Astrocyte of the spinal cord (primary cell): ENCODE data around the gene BRF1.

Experiments used
- DNase-seq: peaks from one replicate; pipeline ENCODE4 v3.0.0; 2011; ENCODE audit warnings: low read depth, low spot score
- H3K4me3 ChIP-seq: 2 replicates; pipeline ENCODE4 v1.5.1; 2011; ENCODE audit warnings: low read depth, mild to moderate bottlenecking, low read length, moderate library complexity
- in situ Hi-C: cut with HindIII; loops from 2 replicates; pipeline ENCODE4 v1.10.0; 2017; ENCODE audit warnings: low sequenced_read_pairs
- TF ChIP-seq, protein P1 (sequence below): IDR thresholded peaks from 2 replicates; pipeline ENCODE4 v1.5.1; 2012; ENCODE audit warnings: low read depth, mild to moderate bottlenecking, low read length, inconsistent platforms

The BRF1 gene

DNA sequence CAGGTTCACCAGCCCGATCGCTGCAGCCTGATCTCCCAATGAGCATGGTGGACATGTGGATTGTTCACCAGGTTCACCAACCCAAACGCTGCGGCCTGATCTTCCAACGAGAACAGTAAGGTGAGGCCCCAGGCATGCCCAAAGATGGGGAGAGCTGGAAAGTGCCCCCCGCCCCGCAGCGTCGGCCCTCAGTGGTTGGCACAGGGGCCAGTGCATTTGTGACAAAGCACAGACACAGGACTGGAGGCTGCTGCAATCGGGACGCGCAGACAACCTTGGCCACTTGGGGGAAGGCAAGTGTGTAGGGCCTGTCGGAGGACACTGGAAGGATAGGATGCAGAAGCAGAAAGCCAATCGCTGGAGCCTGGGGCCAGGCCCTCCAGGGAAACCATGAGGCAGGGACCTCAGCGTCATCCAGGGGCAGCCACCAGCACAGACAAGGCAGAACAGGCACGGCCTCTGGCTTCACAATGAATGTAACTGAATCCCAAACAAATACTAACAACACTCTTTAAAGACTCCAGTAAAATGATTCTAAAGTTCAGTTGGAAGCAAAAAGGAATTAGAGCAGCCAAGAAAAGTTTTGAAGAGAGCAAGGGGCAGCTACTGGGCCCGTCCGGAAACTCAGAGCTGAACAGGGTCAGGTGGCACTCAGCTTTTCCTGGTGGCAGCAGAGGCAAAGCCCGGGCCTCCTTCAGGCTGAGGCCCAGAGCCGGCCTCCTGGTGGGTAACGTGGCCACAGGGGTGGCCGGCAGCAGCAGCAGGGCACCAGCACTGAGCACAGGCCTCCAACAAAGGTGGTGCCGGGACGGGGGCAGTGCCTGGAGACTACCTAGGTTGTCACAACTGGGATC is 13.3 kb downstream of the BRF1 start:
- no peak for DNase-seq
- in situ Hi-C loops, result no loop called here
- no peak overlapping the region for H3K4me3 ChIP-seq
- TF ChIP-seq, protein P1, sequence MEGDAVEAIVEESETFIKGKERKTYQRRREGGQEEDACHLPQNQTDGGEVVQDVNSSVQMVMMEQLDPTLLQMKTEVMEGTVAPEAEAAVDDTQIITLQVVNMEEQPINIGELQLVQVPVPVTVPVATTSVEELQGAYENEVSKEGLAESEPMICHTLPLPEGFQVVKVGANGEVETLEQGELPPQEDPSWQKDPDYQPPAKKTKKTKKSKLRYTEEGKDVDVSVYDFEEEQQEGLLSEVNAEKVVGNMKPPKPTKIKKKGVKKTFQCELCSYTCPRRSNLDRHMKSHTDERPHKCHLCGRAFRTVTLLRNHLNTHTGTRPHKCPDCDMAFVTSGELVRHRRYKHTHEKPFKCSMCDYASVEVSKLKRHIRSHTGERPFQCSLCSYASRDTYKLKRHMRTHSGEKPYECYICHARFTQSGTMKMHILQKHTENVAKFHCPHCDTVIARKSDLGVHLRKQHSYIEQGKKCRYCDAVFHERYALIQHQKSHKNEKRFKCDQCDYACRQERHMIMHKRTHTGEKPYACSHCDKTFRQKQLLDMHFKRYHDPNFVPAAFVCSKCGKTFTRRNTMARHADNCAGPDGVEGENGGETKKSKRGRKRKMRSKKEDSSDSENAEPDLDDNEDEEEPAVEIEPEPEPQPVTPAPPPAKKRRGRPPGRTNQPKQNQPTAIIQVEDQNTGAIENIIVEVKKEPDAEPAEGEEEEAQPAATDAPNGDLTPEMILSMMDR, result no peak

DNA sequence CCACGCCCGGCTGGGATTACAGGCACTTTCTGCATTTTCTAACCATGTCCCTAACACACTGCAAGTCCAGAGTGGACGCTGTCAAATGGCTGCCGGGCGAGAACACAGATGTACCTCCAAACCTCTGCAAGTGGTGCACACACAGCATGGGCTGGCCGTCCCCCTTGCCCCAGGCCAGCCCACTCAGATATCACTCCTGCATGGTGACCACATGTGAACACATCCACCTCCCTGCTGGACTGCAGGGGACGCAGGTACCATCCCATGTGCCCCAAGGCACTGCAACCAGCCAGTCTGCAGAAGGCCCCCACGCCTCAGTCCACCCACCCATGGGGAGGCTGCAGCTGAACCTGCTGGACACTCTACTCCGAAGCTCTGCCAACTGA is 14.0 kb downstream of the BRF1 start:
- TF ChIP-seq, protein P1, result no peak
- DNase-seq, result no peak
- in situ Hi-C loops, result no loop called here
- no peak overlapping the region for H3K4me3 ChIP-seq

DNA sequence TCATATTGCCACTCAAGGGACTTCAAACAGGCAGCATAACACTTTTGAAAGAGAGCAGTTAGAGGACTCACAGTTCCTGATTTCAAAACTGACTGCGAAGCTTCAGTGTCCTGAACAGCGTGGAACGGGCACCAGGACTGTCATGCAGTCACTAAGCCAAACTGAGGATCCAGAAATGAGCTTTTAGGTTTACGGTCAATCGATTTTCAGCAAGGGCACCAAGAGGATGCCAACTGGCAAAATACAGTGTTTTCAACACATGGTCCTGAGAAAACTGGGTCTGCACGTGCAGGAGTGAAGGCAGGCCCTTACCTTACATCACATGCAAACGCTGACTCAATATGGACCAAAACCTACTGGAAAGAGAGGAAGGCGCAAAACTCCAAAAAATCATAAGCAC is 15.6 kb downstream of the BRF1 start:
- in situ Hi-C loops, result no loop called here
- H3K4me3 ChIP-seq, result no peak overlapping the region
- no peak for DNase-seq
- TF ChIP-seq, protein P1, result no peak

DNA sequence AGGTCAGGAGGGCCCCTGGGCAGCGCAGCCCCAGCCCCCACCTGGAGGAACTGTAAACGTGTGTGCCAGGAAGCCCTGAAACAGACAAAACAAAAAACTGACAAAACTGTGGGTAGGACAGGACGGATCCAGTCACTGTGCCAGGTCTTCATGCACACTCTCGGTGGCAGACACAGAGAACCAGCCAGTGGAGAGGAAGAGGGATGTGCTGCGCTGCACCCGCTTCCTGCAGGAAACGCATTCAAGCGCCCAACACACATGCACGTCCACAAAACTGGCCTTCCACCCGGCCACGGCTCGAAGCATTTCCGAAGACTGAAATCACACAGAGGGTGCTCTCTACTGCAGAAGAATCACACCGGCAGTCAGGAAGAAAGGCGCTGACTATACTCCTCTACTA is 16.9 kb downstream of the BRF1 start:
- TF ChIP-seq, protein P1, result no peak
- DNase-seq, result no peak
- in situ Hi-C loops, result no loop called here
- no peak overlapping the region for H3K4me3 ChIP-seq

DNA sequence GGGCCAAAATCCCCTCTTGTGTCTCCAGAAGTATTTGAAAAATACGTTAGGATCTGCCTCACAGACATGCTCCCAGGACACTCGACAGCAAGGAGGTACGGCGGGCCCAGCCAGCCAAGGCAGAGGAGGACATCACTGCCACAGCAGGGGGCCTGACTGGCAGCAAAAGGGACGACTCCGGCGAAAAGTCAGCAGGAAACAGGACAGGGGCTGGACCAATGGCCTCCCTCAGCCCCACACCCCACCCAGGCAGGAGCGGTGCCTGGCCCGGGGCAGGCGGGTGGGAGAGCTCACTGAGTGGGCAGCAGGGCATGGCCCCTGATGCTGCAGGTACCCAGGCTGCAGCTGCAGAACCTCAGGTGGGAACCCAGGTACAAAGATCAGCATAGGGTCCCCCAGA is 17.8 kb downstream of the BRF1 start:
- in situ Hi-C loops, result no loop called here
- no peak overlapping the region for H3K4me3 ChIP-seq
- no peak for DNase-seq
- TF ChIP-seq, protein P1, result no peak

DNA sequence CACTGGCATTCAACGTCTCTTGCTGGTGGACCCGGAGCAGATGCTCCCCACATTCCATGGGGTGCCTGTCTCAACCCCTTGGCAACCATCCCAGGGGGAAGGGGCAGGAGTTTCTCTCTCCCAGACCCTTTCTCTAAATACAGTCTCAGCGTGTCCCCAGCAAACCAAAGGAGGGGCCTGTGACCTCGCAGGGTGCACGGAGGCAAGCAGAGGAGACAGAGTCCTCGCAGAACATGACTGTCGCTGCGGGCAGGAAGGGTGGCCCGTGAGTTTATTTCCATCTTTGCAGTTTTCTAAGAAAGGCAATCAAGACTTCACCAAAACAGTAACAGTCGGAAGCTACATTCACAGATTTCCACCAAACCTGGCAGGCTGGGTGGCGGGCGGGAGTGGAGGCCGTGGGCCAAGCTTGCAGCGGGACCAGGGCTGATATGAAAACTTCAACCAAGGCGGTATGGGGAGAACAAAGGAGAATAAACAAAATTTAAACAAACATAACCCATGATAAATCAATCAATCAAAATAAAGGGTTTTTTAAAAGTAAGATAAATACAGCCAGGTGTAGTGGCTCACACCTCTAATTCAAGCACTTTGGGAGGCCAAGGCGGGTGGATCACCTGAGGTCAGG is 18.6 kb downstream of the BRF1 start:
- TF ChIP-seq, protein P1, result no peak
- in situ Hi-C loops, result no loop called here
- DNase-seq, result no peak
- no peak overlapping the region for H3K4me3 ChIP-seq
